H1 (cell line): ENCODE measurements around the gene KLHL21.

Source experiments
- CTCF ChIP-seq, 3 experiments: IDR thresholded peaks; 1 replicate in 2 of 3; 2 replicates in 1 of 3; pipeline versions ENCODE4 v1.5.1 to v1.6.1; 2011; ENCODE audit warnings: low read length in 3 of 3, mild to moderate bottlenecking in 3 of 3, inconsistent platforms in 2 of 3, low read depth in 1 of 3, moderate library complexity in 1 of 3; ENCODE audit not compliant: insufficient read depth in 1 of 3; ENCODE audit errors: control extremely low read depth in 1 of 3
- EGR1 ChIP-seq: IDR thresholded peaks from 2 replicates; pipeline ENCODE4 v1.6.1; 2011; ENCODE audit warnings: low read depth, low read length, borderline replicate concordance
- POLR2A ChIP-seq, 2 experiments: IDR thresholded peaks; 1 replicate in 1 of 2; 2 replicates in 1 of 2; pipeline ENCODE4 v1.6.1; 2011; ENCODE audit warnings: low read depth in 2 of 2, low read length in 2 of 2, mild to moderate bottlenecking in 2 of 2; ENCODE audit errors: control extremely low read depth in 1 of 2
- POLR2AphosphoS5 ChIP-seq: IDR thresholded peaks from 2 replicates; pipeline ENCODE4 v1.6.1; 2011; ENCODE audit warnings: low read depth, low read length
- SP4 ChIP-seq: IDR thresholded peaks from 2 replicates; pipeline ENCODE4 v1.6.1; 2012; ENCODE audit warnings: low read length, inconsistent platforms
- TCF12 ChIP-seq: IDR thresholded peaks from 2 replicates; pipeline ENCODE4 v1.6.1; 2011; ENCODE audit warnings: low read depth, mild to moderate bottlenecking, low read length
- ZNF274 ChIP-seq: IDR thresholded peaks from 2 replicates; pipeline ENCODE4 v1.7.0; 2012; ENCODE audit warnings: low read length, borderline replicate concordance; ENCODE audit errors: extremely low read depth

- TF ChIP-seq EGR1 = no peak
- no peak for TF ChIP-seq POLR2AphosphoS5
- TF ChIP-seq CTCF (IDR thresholded peaks at IDR 0.05; ENCODE audit: control extremely low read depth in 1 of 3, insufficient read depth in 1 of 3, low read depth in 1 of 3, low read length in 3 of 3) = no peak
- no peak for TF ChIP-seq TCF12
- TF ChIP-seq ZNF274 = no peak
- no peak for TF ChIP-seq SP4
- TF ChIP-seq POLR2A (IDR thresholded peaks at IDR 0.05; ENCODE audit: control extremely low read depth in 1 of 2, low read depth in 2 of 2, low read length in 2 of 2) = no peak
These were observed 56.3 kb downstream of the KLHL21 start for GRCh38 chr1:6546326-6546725.
